K562 treated with DMSO at 1 percent for 24 hours (cell line): Measurements from ENCODE around the gene YIPF2. TPM values are rescaled to one million over a fixed set of nuclear protein-coding genes. Genes with fewer than 3 reads are reported as not detected.

ENCODE experiments used
- total RNA-seq: library from RNA; unstranded; fragments of 300-600 nt; gene quantifications from 2 replicates; pipeline ENCODE4 v1.2.3, GENCODE V29; 2022; ENCODE audit warnings: low read depth; ENCODE audit not compliant: insufficient read depth

YIPF2 gene
- total RNA-seq: 106 and 108 TPM in 2 replicates

GRCh38 chr19:10928563-10929401 lies at the start of gene YIPF2, which contains the start of gene TIMM29:
TSS of gene YIPF2 (minus strand) at chr19:10928639. CDS start at chr19:10928410, 229 bp downstream.
TSS of gene TIMM29 (plus strand) at chr19:10928811. CDS start at chr19:10928823, 12 bp downstream.

DNA sequence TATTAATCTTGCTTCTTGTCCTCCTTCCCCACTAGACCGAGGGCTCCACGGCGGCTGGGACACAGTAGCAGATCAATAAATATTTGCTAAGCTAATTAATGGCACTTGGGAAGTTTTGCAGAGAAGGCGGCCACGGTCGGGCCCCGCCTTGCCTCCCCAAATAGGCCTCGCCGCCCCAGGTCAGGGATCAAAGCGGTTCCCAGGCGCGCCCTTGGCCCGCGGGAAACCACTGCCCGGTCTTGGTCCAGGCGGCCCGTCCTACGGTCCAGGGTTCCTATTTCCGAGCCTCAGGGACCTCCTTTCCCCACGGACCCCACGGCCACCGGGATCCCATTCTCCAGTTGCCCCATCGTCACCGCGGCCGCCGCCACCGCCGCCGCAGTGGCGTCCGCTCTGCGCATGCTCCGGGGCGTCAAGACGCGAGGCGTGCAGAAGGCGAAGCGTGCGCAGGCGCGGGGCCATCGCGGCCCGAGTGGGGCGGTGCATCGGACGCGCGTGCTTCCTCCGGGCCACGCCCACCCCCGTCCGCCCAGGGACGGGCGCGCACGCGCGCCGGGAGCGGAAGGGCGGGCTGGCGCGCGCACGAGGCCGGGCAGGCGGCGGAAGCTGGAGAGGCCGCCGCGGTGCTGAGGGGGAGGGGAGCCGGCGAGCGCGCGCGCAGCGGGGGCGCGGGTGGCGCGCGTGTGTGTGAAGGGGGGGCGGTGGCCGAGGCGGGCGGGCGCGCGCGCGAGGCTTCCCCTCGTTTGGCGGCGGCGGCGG lies 32.1 kb upstream of the YIPF2 start, which contains the start of gene SMARCA4:
SMARCA4 (plus strand) TSS at position 717 of the 759 bp plus-strand sequence. CDS start 23,122 bp downstream, outside the sequence.

Other genes starting within 250 kb of the YIPF2 start
- gene QTRT1, start 227.2 kb downstream of the YIPF2 start, total RNA-seq: 17.8 and 19.6 TPM in 2 replicates
- 273 and 282 TPM in 2 replicates for gene DNM2, start 210.6 kb downstream of the YIPF2 start, total RNA-seq
- gene TMED1, start 92.4 kb downstream of the YIPF2 start, total RNA-seq: 89.6 and 101 TPM in 2 replicates
- 1.1 and 1.5 TPM in 2 replicates for gene C19orf38, start 80.2 kb downstream of the YIPF2 start, total RNA-seq
- gene CARM1, start 57.1 kb downstream of the YIPF2 start, total RNA-seq: 80.5 and 84.1 TPM in 2 replicates
- gene TIMM29, start 172 bp upstream of the YIPF2 start, total RNA-seq: 55.9 and 57.1 TPM in 2 replicates
- 126 and 136 TPM in 2 replicates for gene SMARCA4, start 32.4 kb upstream of the YIPF2 start, total RNA-seq
- gene LDLR, start 160.8 kb upstream of the YIPF2 start, total RNA-seq: 45.5 and 50.5 TPM in 2 replicates
- gene SPC24, start 227.1 kb upstream of the YIPF2 start, total RNA-seq: 40.1 and 40.5 TPM in 2 replicates